Caco-2 (cell line): ENCODE results near the gene PLG. TPM values are rescaled to one million over a fixed set of nuclear protein-coding genes. Genes with fewer than 3 reads are reported as not detected.

Source experiments
- BruUV-seq: library from RNA; stranded (reverse); fragments of 400-500 nt; replicated peaks from 2 replicates; lab custom pipeline; 2021; lab: Mats Ljungman, UMichigan
- CTCF ChIA-PET: fragments of 300-600 bp; sonication (Branson Sonifier 250); formaldehyde crosslinking; loops from one replicate; lab custom pipeline; 2022; ENCODE audit warnings: antibody characterized with exemption; lab: Charles Lee
- POLR2A ChIA-PET: fragments of 300-600 bp; sonication (Branson Sonifier 250); formaldehyde crosslinking; loops from one replicate; lab custom pipeline; 2022; ENCODE audit warnings: antibody characterized with exemption; lab: Charles Lee
- DNase-seq, 2 experiments: peaks; one replicate each; pipeline versions ENCODE4 v3.0.0 to v3.0.0-alpha.2; 2020 to 2022
- H3K27me3 ChIP-seq: replicated peaks from 2 replicates; pipeline ENCODE4 v1.6.0; 2011; ENCODE audit warnings: low read length; ENCODE audit not compliant: control insufficient read depth, insufficient read depth
- H3K36me3 ChIP-seq: 2 replicates; pipeline ENCODE4 v1.5.1; 2011; ENCODE audit warnings: low read length; ENCODE audit not compliant: control insufficient read depth, insufficient read depth
- H3K4me1 ChIP-seq: fragments of 250-450 bp; sonication (Bioruptor Pico); 2 replicates; pipeline ENCODE4 v1.5.1; 2020; ENCODE audit warnings: mild to moderate bottlenecking
- H3K4me3 ChIP-seq: 2 replicates; pipeline ENCODE4 v1.5.1; 2011; ENCODE audit warnings: low read depth, mild to moderate bottlenecking, control low read depth, low read length
- H3K9me3 ChIP-seq: fragments of 250-450 bp; sonication (Bioruptor Pico); 2 replicates; pipeline ENCODE4 v1.5.1; 2020; ENCODE audit warnings: mild to moderate bottlenecking, moderate library complexity
- H3K27ac Mint-ChIP-seq: one replicate; pipeline ENCODE4 v1.8.0; 2022; ENCODE audit warnings: mixed read lengths; ENCODE audit not compliant: unreplicated experiment
- H3K27me3 Mint-ChIP-seq: one replicate; pipeline ENCODE4 v1.8.0; 2022; ENCODE audit warnings: mixed read lengths; ENCODE audit not compliant: insufficient read depth, unreplicated experiment
- H3K36me3 Mint-ChIP-seq: one replicate; pipeline ENCODE4 v1.8.0; 2022; ENCODE audit warnings: mild to moderate bottlenecking, mixed read lengths; ENCODE audit not compliant: insufficient read depth, unreplicated experiment
- H3K4me1 Mint-ChIP-seq: one replicate; pipeline ENCODE4 v1.8.0; 2022; ENCODE audit warnings: low read depth, mixed read lengths; ENCODE audit not compliant: unreplicated experiment
- H3K4me3 Mint-ChIP-seq: one replicate; pipeline ENCODE4 v1.8.0; 2022; ENCODE audit warnings: mild to moderate bottlenecking, moderate library complexity, mixed read lengths; ENCODE audit not compliant: unreplicated experiment
- H3K9me3 Mint-ChIP-seq: one replicate; pipeline ENCODE4 v1.8.0; 2022; ENCODE audit warnings: mixed read lengths; ENCODE audit not compliant: unreplicated experiment
- CTCF ChIP-seq, 2 experiments: fragments of 200-600 bp in 1 of 2; IDR thresholded peaks; 1 replicate in 1 of 2; 2 replicates in 1 of 2; pipeline versions ENCODE4 v1.5.1 to v1.8.0; 2011 to 2022; ENCODE audit warnings: antibody characterized with exemption in 1 of 2, control low read depth in 1 of 2, inconsistent platforms in 1 of 2, low read depth in 1 of 2, low read length in 1 of 2, mild to moderate bottlenecking in 1 of 2, moderate library complexity in 1 of 2; ENCODE audit not compliant: insufficient read depth in 1 of 2, severe bottlenecking in 1 of 2, unreplicated experiment in 1 of 2
- intact Hi-C: fragments of 100-400 bp; cut with micrococcal nuclease; formaldehyde crosslinking; loops from one replicate; pipeline ENCODE4 v1.10.0; 2022; ENCODE audit not compliant: unreplicated experiment
- total RNA-seq: library from RNA; stranded (reverse); gene quantifications from 2 replicates; pipeline ENCODE4 v1.2.3, GENCODE V29; 2022

Gene PLG
- total RNA-seq, 1 experiment from 2014 or later = not detected

GRCh38 chr6:160730911-160731310 lies 28.9 kb downstream of the PLG start:
- BruUV-seq = no TSS peak
- no peaks in the 10 kb centered on the region for H3K9me3 Mint-ChIP-seq
- intact Hi-C loops = loop anchor here (10.0 kb wide), 1 partner anchor 414 kb away; no protein-coding TSS in a partner anchor

DNA sequence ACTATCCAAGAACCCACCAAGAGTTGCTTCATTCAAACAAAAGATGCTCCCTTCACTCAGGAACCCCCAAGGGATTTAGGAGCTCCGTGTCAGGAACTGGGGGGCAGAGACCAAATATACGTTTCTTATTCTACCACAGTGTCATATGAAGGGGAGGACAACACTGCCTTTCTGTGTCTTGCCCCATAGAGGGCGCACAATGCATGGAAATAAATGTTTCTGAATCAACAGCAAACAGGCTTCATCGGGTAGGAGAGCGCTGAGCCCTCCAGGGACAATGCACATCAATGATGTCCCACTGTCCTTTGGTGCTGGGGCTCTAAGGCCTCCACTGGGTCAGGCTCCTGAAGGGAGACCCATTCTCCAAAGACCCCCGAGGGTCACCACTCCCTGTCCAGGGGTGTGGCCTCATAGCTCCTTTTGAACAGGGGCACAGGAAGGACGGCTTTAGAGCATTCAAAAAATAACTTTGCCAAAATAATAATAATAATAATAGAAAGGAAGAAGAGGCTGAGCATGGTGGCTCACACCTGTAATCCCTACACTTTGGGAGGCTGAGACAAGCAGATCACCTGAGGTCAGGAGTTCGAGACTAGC lies 31.1 kb downstream of the PLG start:
- CTCF ChIA-PET = interaction anchor here (0.6 to 1.5 kb wide), 3 partner anchors 309 to 638 kb away, joined by 4 to 7 read pairs (median 4); no protein-coding TSS in a partner anchor
- H3K4me3 Mint-ChIP-seq = no peak overlapping the region
- H3K27ac Mint-ChIP-seq = no peak overlapping the region
- Histone ChIP-seq H3K4me3 (no peak overlapping the region), H3K4me1 (no peaks in the 10 kb centered on the region), H3K27me3 (no peaks in the 10 kb centered on the region), H3K9me3 (no peaks in the 10 kb centered on the region), H3K36me3 (no peaks in the 10 kb centered on the region)
- TF ChIP-seq CTCF (IDR thresholded peaks at IDR 0.05; ENCODE audit: insufficient read depth in 1 of 2, low read depth in 1 of 2, low read length in 1 of 2, severe bottlenecking in 1 of 2, unreplicated experiment in 1 of 2) = peak; percentile 62 to 68
- POLR2A ChIA-PET = no interaction called here
- peak; percentile 36 to 42 for DNase-seq
- no peaks in the 10 kb centered on the region for H3K9me3 Mint-ChIP-seq
- peaks cover 2% of the 10 kb centered on the region for H3K27me3 Mint-ChIP-seq
- BruUV-seq = no TSS peak
- intact Hi-C loops = loop anchor here (1.0 to 10.0 kb wide), 4 partner anchors 200 to 641 kb away; no protein-coding TSS in a partner anchor
- H3K36me3 Mint-ChIP-seq = no peaks in the 10 kb centered on the region
- H3K4me1 Mint-ChIP-seq = no peaks in the 10 kb centered on the region

More at GRCh38 chr6:160730911-160731310, 28.9 kb downstream of the PLG start:
- H3K4me1 Mint-ChIP-seq = no peaks in the 10 kb centered on the region
- H3K4me1 ChIP-seq = no peaks in the 10 kb centered on the region
- no peaks in the 10 kb centered on the region for H3K36me3 Mint-ChIP-seq
- no peaks in the 10 kb centered on the region for H3K27me3 ChIP-seq
- ChIA-PET CTCF (no interaction called here), POLR2A (no interaction called here)
- H3K36me3 ChIP-seq = no peaks in the 10 kb centered on the region
- peaks cover 9% of the 10 kb centered on the region for H3K27me3 Mint-ChIP-seq
- peak; percentile 39 to 44 for TF ChIP-seq CTCF (IDR thresholded peaks at IDR 0.05; ENCODE audit: insufficient read depth in 1 of 2, low read depth in 1 of 2, low read length in 1 of 2, severe bottlenecking in 1 of 2, unreplicated experiment in 1 of 2)
- no peak overlapping the region for H3K4me3 Mint-ChIP-seq
- peak; percentile 40 to 45 for DNase-seq
- H3K27ac Mint-ChIP-seq = no peak overlapping the region
- no peak overlapping the region for H3K4me3 ChIP-seq
- H3K9me3 ChIP-seq = no peaks in the 10 kb centered on the region

DNA sequence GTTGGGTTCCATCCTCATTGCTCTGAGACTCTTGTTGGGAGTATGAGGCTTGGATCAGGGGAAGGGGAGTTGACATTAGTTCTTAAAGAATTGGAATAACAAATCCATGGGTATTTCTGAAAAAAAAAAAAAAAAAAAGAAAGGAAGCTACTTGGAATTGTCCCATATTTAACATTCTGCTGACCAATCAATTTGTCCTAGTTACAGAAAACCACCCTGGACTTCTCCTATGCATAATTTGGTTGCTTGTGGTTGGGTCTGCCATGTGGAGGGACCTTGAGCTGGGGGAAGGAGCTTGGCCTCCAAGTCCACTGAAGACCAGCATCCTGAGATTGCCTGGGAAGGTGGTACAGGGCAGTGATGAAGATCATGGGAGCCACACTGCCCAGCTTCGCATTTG lies 32.6 kb downstream of the PLG start:
- no peaks in the 10 kb centered on the region for H3K9me3 ChIP-seq
- H3K4me3 Mint-ChIP-seq = no peak overlapping the region
- no peaks in the 10 kb centered on the region for H3K9me3 Mint-ChIP-seq
- H3K27me3 ChIP-seq = no peaks in the 10 kb centered on the region
- intact Hi-C loops = loop anchor here (10.0 kb wide), 1 partner anchor 410 kb away; no protein-coding TSS in a partner anchor
- H3K27ac Mint-ChIP-seq = no peak overlapping the region
- H3K4me1 Mint-ChIP-seq = no peaks in the 10 kb centered on the region
- no peak overlapping the region for H3K4me3 ChIP-seq
- POLR2A ChIA-PET = no interaction called here
- BruUV-seq = no TSS peak
- no peak for DNase-seq
- no peaks in the 10 kb centered on the region for H3K36me3 ChIP-seq
- no peaks in the 10 kb centered on the region for H3K4me1 ChIP-seq
- CTCF ChIA-PET = no interaction called here
- H3K36me3 Mint-ChIP-seq = no peaks in the 10 kb centered on the region
- peaks cover 2% of the 10 kb centered on the region for H3K27me3 Mint-ChIP-seq
- TF ChIP-seq CTCF (IDR thresholded peaks at IDR 0.05; ENCODE audit: insufficient read depth in 1 of 2, low read depth in 1 of 2, low read length in 1 of 2, severe bottlenecking in 1 of 2, unreplicated experiment in 1 of 2) = no peak
